IgD-negative memory B cell (primary cell): ENCODE data around the gene PPP6R2. TPM values are rescaled to one million over a fixed set of nuclear protein-coding genes. Genes with fewer than 3 reads are reported as not detected.

Source experiments
- H3K27ac Mint-ChIP-seq, 3 donors: one replicate each; pipeline ENCODE4 v1.8.0; 2020 to 2022; ENCODE audit warnings: mild to moderate bottlenecking in 3 of 3, mixed read lengths in 3 of 3, moderate library complexity in 1 of 3
- H3K27me3 Mint-ChIP-seq: one replicate; pipeline ENCODE4 v1.8.0; 2021; ENCODE audit warnings: mixed read lengths
- H3K36me3 Mint-ChIP-seq: one replicate; pipeline ENCODE4 v1.8.0; 2020; ENCODE audit warnings: mild to moderate bottlenecking, mixed read lengths
- H3K4me1 Mint-ChIP-seq, 3 donors: one replicate each; pipeline ENCODE4 v1.8.0; 2020 to 2022; ENCODE audit warnings: mixed read lengths in 3 of 3, mild to moderate bottlenecking in 1 of 3
- H3K4me3 Mint-ChIP-seq, 4 donors: one replicate each; pipeline ENCODE4 v1.8.0; 2020 to 2022; ENCODE audit warnings: mild to moderate bottlenecking in 4 of 4, mixed read lengths in 4 of 4, moderate library complexity in 3 of 4
- H3K9me3 Mint-ChIP-seq, 3 donors: one replicate each; pipeline ENCODE4 v1.8.0; 2020 to 2021; ENCODE audit warnings: mixed read lengths in 3 of 3, mild to moderate bottlenecking in 1 of 3
- polyA plus RNA-seq: library from polyadenylated mRNA; unstranded; fragments of 300-500 nt; fragmentation: Illumina TruSeq; gene quantifications from one replicate; pipeline ENCODE4 v1.2.3, GENCODE V29; 2021

The PPP6R2 gene
- polyA plus RNA-seq, 1 donor from 2014 or later: 27.0 TPM

- Mint-ChIP-seq H3K36me3 (no peaks in the 10 kb centered on the region), H3K4me3 (peak overlapping the region; percentile 28 to 82 (median 64)), H3K27me3 (peaks cover 11% of the 10 kb centered on the region), H3K9me3 (no peaks in the 10 kb centered on the region), H3K4me1 (peaks cover 17 to 37% (median 31%) of the 10 kb centered on the region in 3 donors), H3K27ac (peak overlapping the region in 1 of 3 donors; percentile 52)
These were observed 41.0 kb upstream of the PPP6R2 start for GRCh38 chr22:50302041-50302541.

- peak overlapping the region in 1 of 4 donors; percentile 86 for H3K4me3 Mint-ChIP-seq
- peaks cover 11% of the 10 kb centered on the region for H3K27me3 Mint-ChIP-seq
- H3K4me1 Mint-ChIP-seq: peaks cover 17 to 37% (median 31%) of the 10 kb centered on the region in 3 donors
- peak overlapping the region in 1 of 3 donors; percentile 53 for H3K27ac Mint-ChIP-seq
- no peaks in the 10 kb centered on the region for H3K9me3 Mint-ChIP-seq
- no peaks in the 10 kb centered on the region for H3K36me3 Mint-ChIP-seq
These were observed 40.6 kb upstream of the PPP6R2 start for GRCh38 chr22:50302564-50302963.

- Mint-ChIP-seq H3K36me3 (no peaks in the 10 kb centered on the region), H3K4me1 (peaks cover 17 to 37% (median 31%) of the 10 kb centered on the region in 3 donors), H3K4me3 (peak overlapping the region in 1 of 4 donors; percentile 33), H3K27ac (peak overlapping the region in 1 of 3 donors; percentile 68), H3K27me3 (peaks cover 11% of the 10 kb centered on the region), H3K9me3 (no peaks in the 10 kb centered on the region)
These were observed 39.6 kb upstream of the PPP6R2 start for GRCh38 chr22:50303515-50303847.

- H3K27ac Mint-ChIP-seq: peak overlapping the region in 2 of 3 donors; percentile 28 to 68
- no peaks in the 10 kb centered on the region for H3K36me3 Mint-ChIP-seq
- no peaks in the 10 kb centered on the region for H3K9me3 Mint-ChIP-seq
- peaks cover 17 to 37% (median 31%) of the 10 kb centered on the region in 3 donors for H3K4me1 Mint-ChIP-seq
- peaks cover 13% of the 10 kb centered on the region for H3K27me3 Mint-ChIP-seq
- peak overlapping the region in 2 of 4 donors; percentile 63 to 91 for H3K4me3 Mint-ChIP-seq
These were observed 39.1 kb upstream of the PPP6R2 start for GRCh38 chr22:50303848-50304527.

- Mint-ChIP-seq H3K4me1 (peaks cover 17 to 37% (median 31%) of the 10 kb centered on the region in 3 donors), H3K36me3 (no peaks in the 10 kb centered on the region), H3K27me3 (peaks cover 13% of the 10 kb centered on the region), H3K9me3 (no peaks in the 10 kb centered on the region), H3K27ac (peak overlapping the region in 2 of 3 donors; percentile 28 to 68), H3K4me3 (peak overlapping the region in 2 of 4 donors; percentile 63 to 91)
These were observed 38.4 kb upstream of the PPP6R2 start for GRCh38 chr22:50304528-50305392.

GRCh38 chr22:50305393-50305922, 37.7 kb upstream of the PPP6R2 start:
- H3K4me1 Mint-ChIP-seq: peaks cover 17 to 39% (median 31%) of the 10 kb centered on the region in 3 donors
- H3K27me3 Mint-ChIP-seq: peaks cover 13% of the 10 kb centered on the region
- H3K36me3 Mint-ChIP-seq: no peaks in the 10 kb centered on the region
- H3K4me3 Mint-ChIP-seq: peak overlapping the region in 2 of 4 donors; percentile 85 to 96
- peak overlapping the region in 1 of 3 donors; percentile 85 for H3K27ac Mint-ChIP-seq
- H3K9me3 Mint-ChIP-seq: no peaks in the 10 kb centered on the region

- Mint-ChIP-seq H3K27me3 (peaks cover 11% of the 10 kb centered on the region), H3K36me3 (no peaks in the 10 kb centered on the region), H3K4me1 (peaks cover 17 to 40% (median 29%) of the 10 kb centered on the region in 3 donors), H3K9me3 (no peaks in the 10 kb centered on the region), H3K4me3 (peak overlapping the region; percentile 71 to 96 (median 80)), H3K27ac (peak overlapping the region in 2 of 3 donors; percentile 25 to 85)
These were observed 37.1 kb upstream of the PPP6R2 start for GRCh38 chr22:50305923-50306566.

- Mint-ChIP-seq H3K4me3 (peak within 1 kb of the TSS; percentile 21 to 85 (median 60)), H3K27me3 (peaks cover 9% of the 10 kb centered on the region), H3K9me3 (no peaks in the 10 kb centered on the region), H3K27ac (peak within 1 kb of the TSS in 1 of 3 donors; percentile 85), H3K36me3 (no peaks in the 10 kb centered on the region), H3K4me1 (peaks cover 12 to 36% (median 22%) of the 10 kb centered on the region in 3 donors)
These were observed 36.1 kb upstream of the PPP6R2 start, which contains the start of gene PLXNB2 for GRCh38 chr22:50306753-50307749. Gene PLXNB2 (minus strand): TSS chr22:50307646. CDS start chr22:50290584, 17,062 bp downstream.

- no peaks in the 10 kb centered on the region for H3K9me3 Mint-ChIP-seq
- peak overlapping the region in 1 of 3 donors; percentile 45 for H3K27ac Mint-ChIP-seq
- peaks cover 12 to 28% (median 17%) of the 10 kb centered on the region in 3 donors for H3K4me1 Mint-ChIP-seq
- peak overlapping the region in 2 of 4 donors; percentile 49 to 80 for H3K4me3 Mint-ChIP-seq
- H3K27me3 Mint-ChIP-seq: peaks cover 9% of the 10 kb centered on the region
- H3K36me3 Mint-ChIP-seq: no peaks in the 10 kb centered on the region
These were observed 35.1 kb upstream of the PPP6R2 start for GRCh38 chr22:50307890-50308596.

GRCh38 chr22:50308597-50308935, 34.6 kb upstream of the PPP6R2 start:
- H3K36me3 Mint-ChIP-seq: no peaks in the 10 kb centered on the region
- peaks cover 12 to 26% (median 15%) of the 10 kb centered on the region in 3 donors for H3K4me1 Mint-ChIP-seq
- peaks cover 9% of the 10 kb centered on the region for H3K27me3 Mint-ChIP-seq
- H3K9me3 Mint-ChIP-seq: no peaks in the 10 kb centered on the region
- peak overlapping the region in 2 of 4 donors; percentile 49 to 80 for H3K4me3 Mint-ChIP-seq
- H3K27ac Mint-ChIP-seq: peak overlapping the region in 1 of 3 donors; percentile 45

GRCh38 chr22:50308986-50309600, 34.0 kb upstream of the PPP6R2 start:
- Mint-ChIP-seq H3K27me3 (peaks cover 9% of the 10 kb centered on the region), H3K36me3 (no peaks in the 10 kb centered on the region), H3K4me3 (peak overlapping the region in 2 of 4 donors; percentile 49 to 80), H3K27ac (peak overlapping the region in 1 of 3 donors; percentile 45), H3K4me1 (peaks cover 11 to 21% (median 14%) of the 10 kb centered on the region in 3 donors), H3K9me3 (no peaks in the 10 kb centered on the region)

- peak overlapping the region in 1 of 3 donors; percentile 9 for H3K27ac Mint-ChIP-seq
- peaks cover 12 to 22% (median 14%) of the 10 kb centered on the region in 3 donors for H3K4me1 Mint-ChIP-seq
- no peak overlapping the region for H3K4me3 Mint-ChIP-seq
- H3K36me3 Mint-ChIP-seq: no peaks in the 10 kb centered on the region
- H3K27me3 Mint-ChIP-seq: peaks cover 9% of the 10 kb centered on the region
- H3K9me3 Mint-ChIP-seq: no peaks in the 10 kb centered on the region
These were observed 33.5 kb upstream of the PPP6R2 start for GRCh38 chr22:50309601-50309991.
